Pons (tissue), 1 donor: ENCODE measurements around the gene ZNRF2.
A peak's percentile ranks its signal among the peaks of the same experiment; 100 is the strongest.

Source experiments
- DNase-seq: peaks from one replicate; pipeline ENCODE4 v3.0.0-alpha.2; 2016; ENCODE audit warnings: low spot score

ZNRF2 gene

GRCh38 chr7:30411897-30412296 lies 127.5 kb downstream of the ZNRF2 start:
- DNase-seq, result no peak

- peak; percentile 97 for DNase-seq
Measured at GRCh38 chr7:30412782-30413504, 128.5 kb downstream of the ZNRF2 start.

- DNase-seq, result no peak
Measured at GRCh38 chr7:30413864-30414263, 129.5 kb downstream of the ZNRF2 start.
